ENCODE data around the gene TBX21. TPM values are rescaled to one million over a fixed set of nuclear protein-coding genes. Genes with fewer than 3 reads are reported as not detected.

The TBX21 gene
- total and polyA plus RNA-seq, 2 of the 4 experiments (the other 2 are of a cell fraction) = not detected

DNA sequence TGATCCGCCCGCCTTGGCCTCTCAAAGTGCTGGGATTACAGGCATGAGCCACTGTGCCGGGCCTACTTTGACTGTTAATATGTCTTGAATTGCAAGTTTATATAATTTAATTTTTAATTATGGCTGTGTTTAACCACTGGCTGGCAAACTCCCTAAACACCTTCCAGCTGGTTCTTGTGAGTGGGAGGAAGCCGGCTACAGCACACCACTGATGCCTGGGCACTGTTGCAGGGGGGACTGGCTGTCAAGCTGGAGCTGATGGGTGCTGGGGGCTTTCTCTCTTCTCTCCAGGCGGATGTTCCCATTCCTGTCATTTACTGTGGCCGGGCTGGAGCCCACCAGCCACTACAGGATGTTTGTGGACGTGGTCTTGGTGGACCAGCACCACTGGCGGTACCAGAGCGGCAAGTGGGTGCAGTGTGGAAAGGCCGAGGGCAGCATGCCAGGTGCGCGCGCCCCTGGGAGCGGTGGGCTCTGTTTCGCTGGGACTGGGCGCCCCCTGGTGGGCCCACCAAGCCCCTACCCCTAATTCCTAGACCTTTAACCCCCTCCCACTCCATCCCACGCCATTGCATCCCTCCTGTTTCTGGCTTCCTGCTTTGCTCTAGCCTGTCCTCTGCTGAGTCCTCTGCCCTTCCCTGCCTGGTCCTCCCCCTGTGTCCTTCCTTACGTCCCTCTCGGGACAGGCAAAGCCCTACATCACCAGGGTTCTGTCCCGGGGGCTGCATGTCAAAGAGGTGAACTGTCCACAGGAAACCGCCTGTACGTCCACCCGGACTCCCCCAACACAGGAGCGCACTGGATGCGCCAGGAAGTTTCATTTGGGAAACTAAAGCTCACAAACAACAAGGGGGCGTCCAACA, 9.5 kb downstream of the TBX21 start:
- Histone ChIP-seq H2BK5ac (ENCODE audit: low read depth, low read length, poor library complexity, severe bottlenecking) (no peak overlapping the region), H3K4ac (ENCODE audit: low read depth, low read length) (no peak overlapping the region), H3K56ac (ENCODE audit: extremely low read depth, insufficient read depth, low read length) (no peak overlapping the region), H3K4me3 (ENCODE audit: insufficient read depth, low read depth, low read length) (no peak overlapping the region), H3K23ac (ENCODE audit: low read depth, low read length) (no peak overlapping the region), H2BK20ac (ENCODE audit: low read depth, low read length) (no peak overlapping the region), H3K27me3 (ENCODE audit: control insufficient read depth, insufficient read depth, low read length) (peaks cover 56% of the 10 kb centered on the region), H3K14ac (replicated peaks; ENCODE audit: low read depth, low read length) (no peak overlapping the region), H4K20me1 (ENCODE audit: insufficient read depth, low read length) (no peaks in the 10 kb centered on the region; the same call in 1 of the 2 replicates), H2AK5ac (ENCODE audit: low read depth, low read length) (no peak overlapping the region), H3K4me2 (ENCODE audit: low read depth, low read length) (no peak overlapping the region), H3K36me3 (ENCODE audit: control insufficient read depth, insufficient read depth, low read length) (no peaks in the 10 kb centered on the region), H3K79me1 (ENCODE audit: low read depth in 1 of 2, low read length in 2 of 2) (no peaks in the 10 kb centered on the region), H2BK15ac (ENCODE audit: low read depth, low read length) (no peak overlapping the region), H3K9ac (ENCODE audit: low read depth, low read length) (no peak overlapping the region), H3K4me1 (ENCODE audit: control insufficient read depth, insufficient read depth, low read length) (no peaks in the 10 kb centered on the region), H3K27ac (ENCODE audit: insufficient read depth, low read length) (no peak overlapping the region), H2BK120ac (ENCODE audit: low read depth, low read length) (no peak overlapping the region), H2AFZ (replicated peaks; ENCODE audit: low read length, poor library complexity) (no peak overlapping the region), H4K8ac (ENCODE audit: low read depth in 2 of 2, low read length in 2 of 2) (no peak overlapping the region), H3K18ac (ENCODE audit: low read depth, low read length) (no peak overlapping the region), H3K9me1 (ENCODE audit: insufficient read depth, low read length) (no peaks in the 10 kb centered on the region), H2AK9ac (replicated peaks; ENCODE audit: low read depth, low read length, poor library complexity) (peak overlapping the region; percentile 42), H3K9me3 (ENCODE audit: control insufficient read depth, insufficient read depth, low read length) (peaks cover 6% of the 10 kb centered on the region), H4K5ac (ENCODE audit: low read depth, low read length) (no peak overlapping the region), H4K91ac (ENCODE audit: insufficient read depth, low read depth, low read length) (no peak overlapping the region)
- no peak for TF ChIP-seq BHLHE40 (IDR thresholded peaks at IDR 0.05; ENCODE audit: low read depth, low read length)
- TF ChIP-seq MAZ (IDR thresholded peaks at IDR 0.05; ENCODE audit: borderline replicate concordance, low read depth, low read length) = no peak
- no peak for TF ChIP-seq CEBPB (IDR thresholded peaks at IDR 0.05; ENCODE audit: low read depth, low read length)
- peak; percentile 41 for TF ChIP-seq RAD21 (IDR thresholded peaks at IDR 0.05; ENCODE audit: low read length)
- TF ChIP-seq MXI1 (IDR thresholded peaks at IDR 0.05; ENCODE audit: borderline replicate concordance, low read depth, low read length) = no peak
- no peak for TF ChIP-seq POLR2A (IDR thresholded peaks at IDR 0.05; ENCODE audit: low read depth, low read length)
- no peak for TF ChIP-seq SMC3 (IDR thresholded peaks at IDR 0.05; ENCODE audit: low read depth, low read length)
- TF ChIP-seq RFX5 (IDR thresholded peaks at IDR 0.05; ENCODE audit: low read depth, low read length) = no peak
- TF ChIP-seq NFE2L2 (IDR thresholded peaks at IDR 0.05; ENCODE audit: low read depth, low read length) = no peak
- TF ChIP-seq MAFK (IDR thresholded peaks at IDR 0.05; ENCODE audit: low read depth, low read length) = no peak
- TF ChIP-seq, protein P1, sequence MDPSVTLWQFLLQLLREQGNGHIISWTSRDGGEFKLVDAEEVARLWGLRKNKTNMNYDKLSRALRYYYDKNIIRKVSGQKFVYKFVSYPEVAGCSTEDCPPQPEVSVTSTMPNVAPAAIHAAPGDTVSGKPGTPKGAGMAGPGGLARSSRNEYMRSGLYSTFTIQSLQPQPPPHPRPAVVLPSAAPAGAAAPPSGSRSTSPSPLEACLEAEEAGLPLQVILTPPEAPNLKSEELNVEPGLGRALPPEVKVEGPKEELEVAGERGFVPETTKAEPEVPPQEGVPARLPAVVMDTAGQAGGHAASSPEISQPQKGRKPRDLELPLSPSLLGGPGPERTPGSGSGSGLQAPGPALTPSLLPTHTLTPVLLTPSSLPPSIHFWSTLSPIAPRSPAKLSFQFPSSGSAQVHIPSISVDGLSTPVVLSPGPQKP (IDR thresholded peaks at IDR 0.05; ENCODE audit: borderline replicate concordance, low read depth, low read length) = no peak
- TF ChIP-seq FOS (IDR thresholded peaks at IDR 0.05; ENCODE audit: low read depth, low read length) = no peak
- peak; percentile 36 for TF ChIP-seq CTCF (conservative IDR thresholded peaks at IDR 0.05; ENCODE audit: low read depth, low read length)
- intact Hi-C loops (cut with micrococcal nuclease) = no loop called here
- dilution Hi-C loops (cut with HindIII; ENCODE audit: low sequenced_read_pairs, unreplicated experiment) = no loop called here
- in situ Hi-C loops (cut with MboI; ENCODE audit: low sequenced_read_pairs) = no loop called here
- ATAC-seq (ENCODE audit: low read depth) (0 out of 2 replicates have a peak, but pooled peaks have one; percentile 46), DNase-seq (no peak)
- ChIA-PET CTCF (interaction anchor here (0.6 to 0.9 kb wide), 3 partner anchors 10 to 348 kb away, joined by 3 to 5 read pairs (median 5); partner anchors contain the start of gene TBX21), POLR2A (ENCODE audit: unreplicated experiment) (no interaction called here)
- WGBS, 2 experiments (ENCODE audit: extremely low coverage in 2 of 2, insufficient read length in 1 of 2) = 23% methylated on average over 5 of the region's 26 CpGs; no CpG with 5 or more reads in 1 of the 2 experiments
- no TSS peak for BruUV-seq (replicated peaks)

All from IMR-90 (cell line).